ENCODE results near the gene PLEKHA6.

The PLEKHA6 gene

DNA sequence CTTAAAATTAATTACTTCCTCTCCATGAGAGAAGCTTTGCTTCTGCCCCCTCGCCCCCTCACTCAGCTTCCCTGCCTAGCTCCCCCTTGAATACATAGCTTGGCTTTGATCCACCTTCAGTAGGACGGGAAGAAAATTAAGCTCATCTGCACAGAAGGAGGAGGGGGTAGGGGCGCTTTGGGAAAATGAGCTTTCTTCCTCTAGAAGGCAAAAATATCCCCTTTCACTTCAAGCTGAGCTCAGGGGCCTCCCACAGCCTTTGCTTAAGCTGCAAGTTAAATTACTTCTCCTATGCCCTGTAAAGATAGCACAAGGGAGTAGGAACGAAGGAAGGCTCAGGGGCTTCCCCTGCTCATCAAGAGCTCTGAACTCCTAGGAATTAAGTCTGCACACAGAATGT, 80.8 kb downstream of the PLEKHA6 start:
- no peaks in the 10 kb centered on the region for H3K9me3 Mint-ChIP-seq
- H3K27ac Mint-ChIP-seq: no peak overlapping the region
- H3K4me1 Mint-ChIP-seq: no peaks in the 10 kb centered on the region
- H3K36me3 Mint-ChIP-seq: no peaks in the 10 kb centered on the region
- H3K27me3 Mint-ChIP-seq: peaks cover 38% of the 10 kb centered on the region
- DNase-seq (ENCODE audit: low spot score in 2 of 2) (no peak), ATAC-seq (ENCODE audit: low read depth) (no peak)
- no peak overlapping the region for H3K4me3 Mint-ChIP-seq

DNA sequence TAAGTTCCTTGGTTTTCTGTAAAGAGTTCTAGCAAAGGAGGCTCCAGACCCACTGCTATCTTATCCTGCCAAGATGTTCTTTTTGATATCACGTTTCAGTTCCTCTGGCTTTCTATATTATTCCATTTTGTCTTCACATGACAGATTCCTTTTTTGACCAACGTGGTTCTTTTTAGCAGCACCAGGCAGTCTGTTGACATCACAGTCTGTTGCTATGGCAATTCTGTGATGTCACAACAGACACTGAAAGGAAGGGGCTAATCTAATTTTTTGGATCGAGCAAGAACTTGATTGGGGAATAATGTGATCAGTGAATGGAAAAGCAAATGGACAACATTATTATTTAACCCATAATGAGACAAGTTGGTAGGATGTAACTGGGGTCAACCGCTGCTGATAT, 81.5 kb downstream of the PLEKHA6 start:
- no peaks in the 10 kb centered on the region for H3K36me3 Mint-ChIP-seq
- no peak overlapping the region for H3K4me3 Mint-ChIP-seq
- DNase-seq (ENCODE audit: low spot score in 2 of 2): no peak
- H3K9me3 Mint-ChIP-seq: no peaks in the 10 kb centered on the region
- H3K27me3 Mint-ChIP-seq: peaks cover 36% of the 10 kb centered on the region
- no peak overlapping the region for H3K27ac Mint-ChIP-seq
- no peak for ATAC-seq (ENCODE audit: low read depth)
- H3K4me1 Mint-ChIP-seq: no peaks in the 10 kb centered on the region

DNA sequence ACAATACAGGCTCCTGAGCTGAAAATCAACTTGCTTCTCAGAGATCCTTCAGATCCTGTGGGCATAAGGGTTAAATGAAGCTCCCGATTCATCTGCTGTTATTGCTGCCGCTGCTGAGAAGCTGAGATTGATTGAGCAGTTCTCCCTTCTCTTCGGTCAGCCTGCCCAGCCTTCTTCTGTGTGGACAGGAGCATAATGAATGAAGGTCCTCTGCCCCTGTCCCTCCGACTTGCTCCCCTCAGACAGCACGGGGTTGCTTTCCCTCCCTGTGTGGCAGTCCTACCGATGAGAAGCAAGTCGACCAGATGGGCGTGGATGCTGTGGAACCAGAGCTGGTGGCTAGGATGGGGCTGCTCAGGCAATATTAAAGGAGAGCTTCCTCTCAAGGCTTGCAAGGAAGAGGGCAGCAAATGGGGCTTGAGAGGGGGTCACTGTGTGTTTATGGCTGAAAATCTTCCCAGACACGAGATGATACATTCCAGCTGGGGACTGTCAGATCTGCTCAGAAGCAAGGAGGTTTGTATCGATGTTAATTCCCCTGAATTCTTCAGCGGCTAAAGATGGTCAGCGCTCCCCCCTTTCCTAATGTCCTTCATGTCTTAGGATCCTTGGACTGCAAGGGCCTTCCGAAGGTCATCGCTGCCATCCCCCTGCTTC, 82.0 kb downstream of the PLEKHA6 start:
- ATAC-seq (ENCODE audit: low read depth): no peak
- Mint-ChIP-seq H3K27me3 (peaks cover 35% of the 10 kb centered on the region), H3K27ac (no peak overlapping the region), H3K4me1 (no peaks in the 10 kb centered on the region), H3K9me3 (no peaks in the 10 kb centered on the region), H3K4me3 (no peak overlapping the region), H3K36me3 (no peaks in the 10 kb centered on the region)
- DNase-seq (ENCODE audit: low spot score in 2 of 2): no peak

DNA sequence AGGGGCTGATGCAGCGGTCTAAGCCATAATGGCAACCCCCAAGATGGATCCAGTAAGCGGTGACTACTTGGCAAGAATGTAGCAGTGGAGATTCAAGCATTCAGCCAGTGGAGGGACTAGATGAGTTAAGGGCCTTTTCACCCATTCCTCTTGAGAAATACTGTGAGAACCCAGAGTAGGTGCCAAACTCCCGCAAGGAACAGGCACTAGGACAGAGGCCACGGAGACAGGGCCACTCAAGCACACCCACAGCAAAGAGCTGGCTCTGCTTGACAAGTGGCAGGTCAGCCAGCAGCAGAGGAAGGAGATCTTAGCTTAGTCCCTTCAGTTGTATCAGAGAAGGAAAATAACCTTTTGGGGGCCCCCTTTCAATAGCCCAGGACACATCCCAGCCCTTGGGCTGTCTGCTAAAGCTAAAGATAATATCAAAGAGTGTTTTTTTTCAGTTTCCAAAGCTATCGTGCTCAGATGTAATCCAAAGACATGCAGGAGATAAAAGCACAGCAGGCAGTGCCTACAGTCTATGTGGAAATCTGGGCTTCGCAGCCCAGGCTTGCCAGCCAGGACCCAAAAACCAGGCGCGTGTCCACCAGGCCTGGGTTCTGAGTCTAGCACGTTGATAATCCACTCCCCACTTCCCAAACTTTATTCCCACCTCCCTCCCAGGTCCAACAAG, 83.9 kb downstream of the PLEKHA6 start:
- Mint-ChIP-seq H3K27me3 (peaks cover 28% of the 10 kb centered on the region), H3K4me3 (no peak overlapping the region), H3K27ac (no peak overlapping the region), H3K36me3 (no peaks in the 10 kb centered on the region), H3K9me3 (no peaks in the 10 kb centered on the region), H3K4me1 (no peaks in the 10 kb centered on the region)
- DNase-seq (ENCODE audit: low spot score in 2 of 2) (no peak), ATAC-seq (ENCODE audit: low read depth) (no peak)

DNA sequence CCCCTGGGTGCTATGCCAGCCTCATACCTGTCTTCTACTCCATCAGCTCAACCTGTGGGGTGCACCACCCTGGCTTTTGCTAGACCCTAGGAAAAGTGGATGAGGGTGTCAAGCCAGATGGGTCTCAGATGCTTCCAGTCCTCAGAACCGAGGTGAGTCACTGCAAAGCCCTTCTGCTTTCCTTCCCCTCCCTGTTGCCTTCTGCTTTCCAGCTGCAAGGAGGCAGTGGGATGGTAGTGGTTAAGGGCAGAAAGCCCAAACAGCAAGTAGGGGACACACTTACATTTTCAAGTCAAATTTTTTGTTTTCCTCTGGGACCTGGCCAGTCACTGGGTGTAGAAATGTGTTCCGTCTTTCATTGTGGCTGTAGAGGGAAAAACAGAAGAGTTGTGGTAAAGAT, 85.3 kb downstream of the PLEKHA6 start:
- ATAC-seq (ENCODE audit: low read depth): no peak
- Mint-ChIP-seq H3K4me3 (no peak overlapping the region), H3K4me1 (no peaks in the 10 kb centered on the region), H3K27me3 (peaks cover 16% of the 10 kb centered on the region), H3K36me3 (no peaks in the 10 kb centered on the region), H3K9me3 (no peaks in the 10 kb centered on the region), H3K27ac (no peak overlapping the region)
- DNase-seq (ENCODE audit: low spot score in 2 of 2): no peak

- ATAC-seq (ENCODE audit: low read depth) (no peak), DNase-seq (ENCODE audit: low spot score in 2 of 2) (no peak)
- no peak overlapping the region for H3K4me3 Mint-ChIP-seq
These were observed 87.2 kb downstream of the PLEKHA6 start for GRCh38 chr1:204272505-204272904.

GRCh38 chr1:204271970-204272369, 87.8 kb downstream of the PLEKHA6 start:
- DNase-seq (ENCODE audit: low spot score in 2 of 2) (no peak), ATAC-seq (ENCODE audit: low read depth) (no peak)
- Mint-ChIP-seq H3K4me3 (no peak overlapping the region), H3K4me1 (peaks cover 4% of the 10 kb centered on the region), H3K36me3 (no peaks in the 10 kb centered on the region), H3K9me3 (no peaks in the 10 kb centered on the region), H3K27me3 (peaks cover 21% of the 10 kb centered on the region), H3K27ac (no peak overlapping the region)

More at GRCh38 chr1:204272505-204272904, 87.2 kb downstream of the PLEKHA6 start:
- peaks cover 18% of the 10 kb centered on the region for H3K27me3 Mint-ChIP-seq
- H3K9me3 Mint-ChIP-seq: no peaks in the 10 kb centered on the region
- H3K36me3 Mint-ChIP-seq: no peaks in the 10 kb centered on the region
- no peak overlapping the region for H3K27ac Mint-ChIP-seq
- peaks cover 4% of the 10 kb centered on the region for H3K4me1 Mint-ChIP-seq

DNA sequence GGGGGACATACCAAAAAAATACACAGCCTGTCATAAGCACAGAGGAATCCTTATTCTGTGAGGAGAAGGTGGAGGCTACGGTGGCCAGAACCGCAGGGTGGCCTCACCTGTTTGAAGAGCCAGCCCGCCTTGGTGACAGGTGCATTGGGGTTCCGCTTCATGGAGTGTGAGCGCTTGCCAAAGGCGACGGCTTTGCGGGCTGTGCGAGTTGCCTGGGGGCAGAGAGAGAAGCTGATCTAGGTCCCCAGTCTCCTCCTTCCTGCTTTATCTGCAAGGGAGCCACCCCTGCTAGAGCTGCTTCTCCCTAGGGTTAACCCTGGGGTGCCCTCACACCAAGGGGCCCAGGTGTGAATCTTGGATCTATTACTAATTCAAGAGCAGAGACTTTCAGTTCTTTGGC, 91.6 kb downstream of the PLEKHA6 start:
- Mint-ChIP-seq H3K27me3 (peaks cover 17% of the 10 kb centered on the region), H3K27ac (no peak overlapping the region), H3K4me1 (peaks cover 4% of the 10 kb centered on the region), H3K9me3 (no peaks in the 10 kb centered on the region), H3K4me3 (no peak overlapping the region), H3K36me3 (no peaks in the 10 kb centered on the region)
- no peak for DNase-seq (ENCODE audit: low spot score in 2 of 2)
- no peak for ATAC-seq (ENCODE audit: low read depth)

GRCh38 chr1:204267191-204267601, 92.5 kb downstream of the PLEKHA6 start:
- Mint-ChIP-seq H3K36me3 (no peaks in the 10 kb centered on the region), H3K27ac (no peak overlapping the region), H3K4me3 (no peak overlapping the region), H3K4me1 (peaks cover 4% of the 10 kb centered on the region), H3K27me3 (peaks cover 20% of the 10 kb centered on the region), H3K9me3 (no peaks in the 10 kb centered on the region)
- no peak for DNase-seq (ENCODE audit: low spot score in 2 of 2)
- ATAC-seq (ENCODE audit: low read depth): no peak

DNA sequence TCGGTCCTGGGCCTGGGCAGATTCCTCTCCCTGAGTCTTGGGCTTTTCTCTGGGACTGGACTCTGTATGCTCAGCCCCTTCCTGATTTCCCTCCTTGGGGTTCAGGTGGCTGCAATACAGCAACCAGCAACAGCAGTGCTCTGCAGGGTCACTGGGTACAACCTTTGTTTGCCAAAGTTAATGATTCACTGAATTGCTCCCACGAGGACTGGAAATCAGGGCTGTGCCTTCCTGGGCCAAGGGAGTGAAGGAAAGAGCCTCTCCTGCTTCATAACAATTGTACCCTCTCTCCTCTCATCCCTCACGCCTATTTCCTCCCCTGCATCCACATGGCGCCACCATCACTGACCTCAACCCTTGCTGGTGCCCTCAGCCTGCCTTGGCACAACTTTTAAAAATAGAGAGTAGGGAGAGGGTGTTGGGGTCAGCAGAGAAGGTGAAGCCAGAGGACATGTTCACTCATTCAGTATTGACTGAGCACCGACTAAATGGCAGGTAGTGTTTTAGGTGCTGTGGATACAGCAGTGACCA, 93.2 kb downstream of the PLEKHA6 start:
- Mint-ChIP-seq H3K27ac (no peak overlapping the region), H3K4me1 (peaks cover 4% of the 10 kb centered on the region), H3K27me3 (peaks cover 20% of the 10 kb centered on the region), H3K9me3 (no peaks in the 10 kb centered on the region), H3K36me3 (no peaks in the 10 kb centered on the region), H3K4me3 (no peak overlapping the region)
- DNase-seq (ENCODE audit: low spot score in 2 of 2): no peak
- ATAC-seq (ENCODE audit: low read depth): no peak

GRCh38 chr1:204265665-204266064, 94.1 kb downstream of the PLEKHA6 start:
- ATAC-seq (ENCODE audit: low read depth): no peak
- no peaks in the 10 kb centered on the region for H3K9me3 Mint-ChIP-seq
- peaks cover 4% of the 10 kb centered on the region for H3K4me1 Mint-ChIP-seq
- no peak overlapping the region for H3K27ac Mint-ChIP-seq
- H3K36me3 Mint-ChIP-seq: no peaks in the 10 kb centered on the region
- no peak for DNase-seq (ENCODE audit: low spot score in 2 of 2)
- no peak overlapping the region for H3K4me3 Mint-ChIP-seq
- H3K27me3 Mint-ChIP-seq: peaks cover 20% of the 10 kb centered on the region

DNA sequence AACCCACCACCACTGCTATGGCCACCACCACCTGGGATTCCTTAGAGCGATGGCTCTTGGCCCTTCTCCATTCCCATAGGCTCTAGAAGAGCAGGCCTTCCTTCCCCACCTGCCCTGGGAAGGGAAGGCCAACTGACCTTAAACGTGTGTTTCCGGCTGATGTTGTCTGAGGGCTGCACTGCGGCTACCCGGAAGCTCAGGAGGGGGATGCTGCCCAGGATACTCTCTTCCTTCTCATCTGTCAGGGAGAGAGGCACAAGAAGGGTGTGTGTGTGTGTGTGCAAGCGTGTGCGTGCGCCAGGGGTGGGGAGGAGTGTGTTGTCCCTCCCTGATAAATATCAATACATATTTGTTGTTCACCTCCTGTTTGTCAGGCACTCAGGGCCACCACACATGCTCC, 94.9 kb downstream of the PLEKHA6 start:
- peaks cover 20% of the 10 kb centered on the region for H3K27me3 Mint-ChIP-seq
- H3K36me3 Mint-ChIP-seq: no peaks in the 10 kb centered on the region
- no peak overlapping the region for H3K4me3 Mint-ChIP-seq
- no peak overlapping the region for H3K27ac Mint-ChIP-seq
- peaks cover 4% of the 10 kb centered on the region for H3K4me1 Mint-ChIP-seq
- no peaks in the 10 kb centered on the region for H3K9me3 Mint-ChIP-seq
- no peak for ATAC-seq (ENCODE audit: low read depth)
- DNase-seq (ENCODE audit: low spot score in 2 of 2): no peak

DNA sequence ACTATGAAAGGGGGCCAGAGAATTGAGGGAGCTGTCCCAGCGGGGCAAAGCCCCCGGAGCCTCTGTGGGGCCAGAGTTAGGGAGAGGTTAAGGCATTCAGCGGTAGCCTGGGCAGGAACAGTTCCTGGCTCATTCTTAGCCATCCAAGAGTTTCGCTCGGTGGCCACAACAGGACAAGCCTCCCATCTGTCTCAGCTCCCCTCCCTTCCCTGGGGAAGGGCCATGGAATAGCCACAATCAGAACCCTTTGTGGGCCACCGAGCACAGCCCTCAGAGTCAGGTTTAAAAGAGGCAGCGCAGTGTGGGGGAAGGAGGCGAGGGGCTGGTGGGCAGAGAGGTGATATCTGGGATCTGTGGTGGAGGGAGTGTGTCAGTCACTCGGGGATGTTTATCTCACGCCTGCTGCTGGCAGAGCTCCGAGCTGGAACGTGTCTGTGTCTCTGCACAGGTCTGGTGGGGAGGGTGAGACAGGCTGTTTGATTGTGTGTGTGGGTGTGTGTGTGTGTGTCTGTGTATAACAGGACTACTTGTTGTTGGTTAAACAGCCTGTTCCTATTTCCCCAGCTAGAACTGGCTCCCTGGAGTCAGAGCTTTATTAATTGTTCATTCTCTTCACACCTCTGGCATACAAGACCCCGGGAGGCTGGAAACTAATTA, 96.3 kb downstream of the PLEKHA6 start:
- no peak for ATAC-seq (ENCODE audit: low read depth)
- H3K27ac Mint-ChIP-seq: no peak overlapping the region
- H3K9me3 Mint-ChIP-seq: no peaks in the 10 kb centered on the region
- no peaks in the 10 kb centered on the region for H3K36me3 Mint-ChIP-seq
- no peak overlapping the region for H3K4me3 Mint-ChIP-seq
- no peaks in the 10 kb centered on the region for H3K4me1 Mint-ChIP-seq
- peaks cover 13% of the 10 kb centered on the region for H3K27me3 Mint-ChIP-seq
- DNase-seq (ENCODE audit: low spot score in 2 of 2): no peak

- ATAC-seq (ENCODE audit: low read depth): no peak
- no peaks in the 10 kb centered on the region for H3K4me1 Mint-ChIP-seq
- H3K36me3 Mint-ChIP-seq: no peaks in the 10 kb centered on the region
- H3K9me3 Mint-ChIP-seq: no peaks in the 10 kb centered on the region
- H3K4me3 Mint-ChIP-seq: no peak overlapping the region
- DNase-seq (ENCODE audit: low spot score in 2 of 2): no peak
- peaks cover 13% of the 10 kb centered on the region for H3K27me3 Mint-ChIP-seq
- no peak overlapping the region for H3K27ac Mint-ChIP-seq
These were observed 97.0 kb downstream of the PLEKHA6 start for GRCh38 chr1:204262506-204263253.

Data from memory B cell (primary cell).